Measurements from ENCODE around the gene PCDHA4. TPM values are rescaled to one million over a fixed set of nuclear protein-coding genes. Genes with fewer than 3 reads are reported as not detected.
"Not testable (repeated sequence)": the region's sequence is repeated elsewhere in the genome, so short reads cannot be mapped to it uniquely, and the experiment has no call there.

Gene PCDHA4
- total RNA-seq, 2 donors from 2014 or later: 2.3 to 2.4 TPM

GRCh38 chr5:140795259-140795641, 11.6 kb upstream of the PCDHA4 start:
- 19% methylated on average over 15 of the region's 15 CpGs for WGBS
- Histone ChIP-seq H3K9me3 (no peaks in the 10 kb centered on the region), H3K4me1 (replicated peaks) (no peaks in the 10 kb centered on the region), H3K27me3 (replicated peaks; ENCODE audit: insufficient read depth) (no peaks in the 10 kb centered on the region), H3K4me3 (no peak overlapping the region), H3K27ac (no peak overlapping the region), H3K36me3 (no peaks in the 10 kb centered on the region)
- no peak for DNase-seq (ENCODE audit: low spot score)
- TF ChIP-seq CTCF (IDR thresholded peaks at IDR 0.05) (no peak), POLR2AphosphoS5 (IDR thresholded peaks at IDR 0.05) (no peak), POLR2A (IDR thresholded peaks at IDR 0.05) (no peak)
- intact Hi-C loops (cut with DNase I): no loop called here

- WGBS: 53% methylated on average over 72 of the region's 72 CpGs
- H3K27ac ChIP-seq; H3K4me3 ChIP-seq; DNase-seq (ENCODE audit: low spot score); H3K36me3 ChIP-seq; H3K27me3 ChIP-seq (replicated peaks; ENCODE audit: insufficient read depth); H3K9me3 ChIP-seq; H3K4me1 ChIP-seq (replicated peaks); intact Hi-C loops (cut with DNase I): not testable (repeated sequence)
Observed at GRCh38 chr5:140796072-140796717, 10.7 kb upstream of the PCDHA4 start.

GRCh38 chr5:140796718-140797095, 10.2 kb upstream of the PCDHA4 start:
- no peak for TF ChIP-seq POLR2AphosphoS5 (IDR thresholded peaks at IDR 0.05)
- TF ChIP-seq POLR2A (IDR thresholded peaks at IDR 0.05): no peak
- TF ChIP-seq CTCF (IDR thresholded peaks at IDR 0.05): no peak
- intact Hi-C loops (cut with DNase I): no loop called here
- no peak overlapping the region for H3K4me3 ChIP-seq
- H3K9me3 ChIP-seq: no peaks in the 10 kb centered on the region
- H3K4me1 ChIP-seq (replicated peaks): no peaks in the 10 kb centered on the region
- WGBS: 53% methylated on average over 38 of the region's 39 CpGs
- no peak for DNase-seq (ENCODE audit: low spot score)
- H3K27me3 ChIP-seq (replicated peaks; ENCODE audit: insufficient read depth): peaks cover 4% of the 10 kb centered on the region
- no peak overlapping the region for H3K27ac ChIP-seq
- no peaks in the 10 kb centered on the region for H3K36me3 ChIP-seq

- peak in 1 of 4 experiments; percentile 36 for TF ChIP-seq CTCF (IDR thresholded peaks at IDR 0.05)
- TF ChIP-seq POLR2A (IDR thresholded peaks at IDR 0.05): no peak
- no peak for TF ChIP-seq POLR2AphosphoS5 (IDR thresholded peaks at IDR 0.05)
- peaks cover 5% of the 10 kb centered on the region for H3K27me3 ChIP-seq (replicated peaks; ENCODE audit: insufficient read depth)
- intact Hi-C loops (cut with DNase I): no loop called here
- WGBS: 17% methylated on average over 29 of the region's 29 CpGs
- no peak within 1 kb of the TSS for H3K4me3 ChIP-seq
- H3K4me1 ChIP-seq (replicated peaks): no peaks in the 10 kb centered on the region
- H3K27ac ChIP-seq: no peak within 1 kb of the TSS
- no peak for DNase-seq (ENCODE audit: low spot score)
- H3K36me3 ChIP-seq: no peaks in the 10 kb centered on the region
- no peaks in the 10 kb centered on the region for H3K9me3 ChIP-seq
Observed at GRCh38 chr5:140800816-140801493, 5.9 kb upstream of the PCDHA4 start, which contains the start of gene PCDHA3. TSS of gene PCDHA3 (plus strand) at chr5:140801057.

GRCh38 chr5:140801494-140801841, 5.4 kb upstream of the PCDHA4 start:
- H3K36me3 ChIP-seq: no peaks in the 10 kb centered on the region
- no peak overlapping the region for H3K27ac ChIP-seq
- TF ChIP-seq CTCF (IDR thresholded peaks at IDR 0.05): no peak
- TF ChIP-seq POLR2A (IDR thresholded peaks at IDR 0.05): no peak
- TF ChIP-seq POLR2AphosphoS5 (IDR thresholded peaks at IDR 0.05): no peak
- no peak overlapping the region for H3K4me3 ChIP-seq
- 13% methylated on average over 16 of the region's 16 CpGs for WGBS
- no peaks in the 10 kb centered on the region for H3K4me1 ChIP-seq (replicated peaks)
- no peaks in the 10 kb centered on the region for H3K9me3 ChIP-seq
- DNase-seq (ENCODE audit: low spot score): no peak
- intact Hi-C loops (cut with DNase I): no loop called here
- peaks cover 5% of the 10 kb centered on the region for H3K27me3 ChIP-seq (replicated peaks; ENCODE audit: insufficient read depth)

- H3K9me3 ChIP-seq; intact Hi-C loops (cut with DNase I): not testable (repeated sequence)
Observed at GRCh38 chr5:140802381-140802780, 4.5 kb upstream of the PCDHA4 start.

More at GRCh38 chr5:140802381-140802780, 4.5 kb upstream of the PCDHA4 start:
- H3K27ac ChIP-seq; H3K4me3 ChIP-seq; H3K4me1 ChIP-seq (replicated peaks); H3K36me3 ChIP-seq; H3K27me3 ChIP-seq (replicated peaks; ENCODE audit: insufficient read depth); DNase-seq (ENCODE audit: low spot score): not testable (repeated sequence)
- 42% methylated on average over 45 of the region's 45 CpGs for WGBS

All from prostate gland (tissue), 2 donors.